Left lung (tissue), 10 donors: ENCODE data around the gene IGDCC3. TPM values are rescaled to one million over a fixed set of nuclear protein-coding genes. Genes with fewer than 3 reads are reported as not detected.
A peak's percentile ranks its signal among the peaks of the same experiment; 100 is the strongest.

Experiments used
- ATAC-seq: fragments of 200-7000 bp; cut with Tn5 transposase; one replicate; pipeline ENCODE4 v1.9.1; 2020; ENCODE audit warnings: moderate library complexity
- DNase-seq, 4 donors: peaks; one replicate each; pipeline ENCODE4 v3.0.0-alpha.2; 2013 to 2020
- H3K27ac ChIP-seq, 2 donors: fragments of 200-600 bp; sonication (generic) in 1 of 2; one replicate each; pipeline versions ENCODE4 v1.5.0 to v1.8.0; 2020 to 2021
- H3K27me3 ChIP-seq, 2 donors: fragments of 200-600 bp; sonication (generic) in 1 of 2; one replicate each; pipeline versions ENCODE4 v1.5.0 to v1.8.0; 2020 to 2021
- H3K36me3 ChIP-seq, 2 donors: fragments of 200-600 bp; sonication (generic) in 1 of 2; one replicate each; pipeline versions ENCODE4 v1.5.0 to v1.8.0; 2020 to 2021
- H3K4me1 ChIP-seq, 2 donors: fragments of 200-600 bp; one replicate each; pipeline ENCODE4 v1.8.0; 2021
- H3K4me3 ChIP-seq, 2 donors: fragments of 200-600 bp; sonication (generic) in 1 of 2; one replicate each; pipeline versions ENCODE4 v1.5.0 to v1.8.0; 2020 to 2021; ENCODE audit warnings: mild to moderate bottlenecking in 1 of 2
- H3K9me3 ChIP-seq, 2 donors: fragments of 200-600 bp; sonication (generic) in 1 of 2; one replicate each; pipeline versions ENCODE4 v1.5.0 to v1.8.0; 2020 to 2021
- CTCF ChIP-seq, 2 donors: fragments of 200-600 bp; sonication (generic) in 1 of 2; IDR thresholded peaks; one replicate each; pipeline versions ENCODE4 v1.5.0 to v1.8.0; 2021; ENCODE audit warnings: antibody characterized with exemption in 2 of 2
- intact Hi-C, 2 donors: fragments of 100-400 bp; cut with DNase I; formaldehyde crosslinking; loops; one replicate each; pipeline versions ENCODE4 v1.11.2 to v1.14.2; 2022
- polyA plus RNA-seq, 6 donors: library from polyadenylated mRNA; unstranded; fragments of 120-200 nt; gene quantifications; one replicate each; pipeline ENCODE4 v1.2.1, GENCODE V29; 2013; ENCODE audit not compliant: insufficient read length in 6 of 6
- total RNA-seq, 2 donors: library from RNA; stranded (reverse); fragmentation: NEBNext Ultra II Directional; extraction: Animal tissue kit (Norgen Biotek cat#: 25700); gene quantifications; one replicate each; pipeline ENCODE4 v1.2.1, GENCODE V29; 2021
- donor health status: DM: no; HTN: yes; CAD: no.
- donor health status: DM: no; HTN: no; CAD: no.

Gene IGDCC3
- total and polyA plus RNA-seq, 8 donors = 0.20 to 12.8 (median 11.5) TPM; not detected in 1

GRCh38 chr15:65384895-65385869 is 7.4 kb upstream of the IGDCC3 start:
- DNase-seq (peak; percentile 80 to 91 (median 86)), ATAC-seq (peak; percentile 98)
- peak; percentile 80 to 86 for TF ChIP-seq CTCF (IDR thresholded peaks at IDR 0.05)
- H3K27me3 ChIP-seq = peaks cover 0 to 49% of the 10 kb centered on the region in 2 donors
- peaks cover 7 to 13% of the 10 kb centered on the region in 2 donors for H3K4me1 ChIP-seq
- H3K36me3 ChIP-seq = no peaks in the 10 kb centered on the region
- peak overlapping the region; percentile 12 to 30 for H3K4me3 ChIP-seq
- intact Hi-C loops = loop anchor here in 1 of 2 donors (5.0 kb wide), 2 partner anchors 58 to 68 kb away; no protein-coding TSS in a partner anchor
- H3K27ac ChIP-seq = no peak overlapping the region
- H3K9me3 ChIP-seq = no peaks in the 10 kb centered on the region

DNA sequence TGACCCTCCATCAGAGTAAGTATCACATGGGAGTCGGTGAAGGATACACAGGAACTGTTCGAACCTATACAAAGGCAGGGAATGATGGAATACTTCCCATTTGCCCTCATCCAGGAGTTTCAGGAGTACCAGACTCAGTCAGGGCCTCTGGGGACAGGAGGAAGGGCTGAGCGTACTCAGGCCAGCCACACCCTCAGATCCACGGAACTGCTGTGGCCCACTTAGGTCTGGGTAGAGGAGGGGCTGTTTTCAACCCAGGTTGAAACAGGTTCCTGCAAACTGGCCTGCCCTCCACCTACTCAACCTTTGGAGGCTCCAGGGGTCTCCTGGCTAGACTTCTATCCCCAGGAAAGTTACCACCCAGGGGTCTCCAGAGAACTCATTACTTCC is 6.7 kb upstream of the IGDCC3 start:
- H3K9me3 ChIP-seq = no peaks in the 10 kb centered on the region
- no peaks in the 10 kb centered on the region for H3K36me3 ChIP-seq
- H3K4me1 ChIP-seq = peaks cover 7 to 13% of the 10 kb centered on the region in 2 donors
- DNase-seq = no peak
- no peak for TF ChIP-seq CTCF (IDR thresholded peaks at IDR 0.05)
- ATAC-seq = no peak
- no peak overlapping the region for H3K27ac ChIP-seq
- H3K4me3 ChIP-seq = peak overlapping the region in 1 of 2 donors; percentile 30
- intact Hi-C loops = loop anchor here in 1 of 2 donors (5.0 kb wide), 1 partner anchor 57 kb away; no protein-coding TSS in a partner anchor
- peaks cover 0 to 55% of the 10 kb centered on the region in 2 donors for H3K27me3 ChIP-seq

DNA sequence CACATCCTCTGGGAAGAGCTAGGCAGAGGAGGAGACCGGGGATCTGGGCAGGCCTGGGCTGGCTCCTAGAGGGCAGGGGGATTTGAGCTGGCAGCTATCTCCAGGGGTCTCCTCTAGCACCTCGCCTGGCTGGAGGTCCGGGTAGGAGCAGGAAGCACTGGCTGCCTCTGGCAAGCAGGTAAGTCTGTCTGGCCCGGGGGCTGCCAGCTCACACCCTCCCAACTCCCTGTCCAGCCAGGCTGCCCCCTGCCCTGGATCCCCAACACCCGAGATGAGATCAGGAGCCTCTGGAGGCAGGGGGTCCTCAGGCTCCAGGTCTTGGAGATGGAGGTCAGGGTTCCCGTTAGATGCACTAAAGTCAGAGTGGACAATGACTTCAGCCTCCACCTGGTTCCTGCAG is 6.2 kb upstream of the IGDCC3 start:
- no peaks in the 10 kb centered on the region for H3K9me3 ChIP-seq
- intact Hi-C loops = loop anchor here in 1 of 2 donors (5.0 kb wide), 1 partner anchor 57 kb away; no protein-coding TSS in a partner anchor
- ATAC-seq = no peak
- DNase-seq = no peak
- no peak overlapping the region for H3K4me3 ChIP-seq
- no peaks in the 10 kb centered on the region for H3K36me3 ChIP-seq
- TF ChIP-seq CTCF (IDR thresholded peaks at IDR 0.05) = no peak
- no peak overlapping the region for H3K27ac ChIP-seq
- H3K4me1 ChIP-seq = peaks cover 7 to 13% of the 10 kb centered on the region in 2 donors
- H3K27me3 ChIP-seq = peaks cover 1 to 60% of the 10 kb centered on the region in 2 donors

DNA sequence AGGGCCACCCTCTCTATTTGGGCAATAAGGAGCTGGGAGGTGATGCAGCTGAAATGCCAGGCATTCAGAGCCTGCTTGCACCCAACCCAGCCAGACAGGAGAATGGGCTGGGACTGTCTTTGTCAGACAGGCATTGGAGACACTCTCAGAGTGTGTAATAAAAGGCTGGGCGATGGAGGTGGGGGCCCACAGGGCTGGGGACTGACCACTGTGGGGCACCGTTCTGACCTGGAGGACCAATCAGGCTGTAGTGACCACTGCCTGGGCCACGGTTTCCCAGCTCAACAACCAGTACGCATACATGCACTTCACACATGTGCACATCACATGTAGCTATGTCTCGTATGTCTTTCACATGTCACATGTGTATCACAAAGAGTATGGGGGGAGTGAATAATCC is 5.7 kb upstream of the IGDCC3 start:
- Histone ChIP-seq H3K4me1 (peaks cover 7 to 14% of the 10 kb centered on the region in 2 donors), H3K27me3 (peaks cover 7 to 65% of the 10 kb centered on the region in 2 donors), H3K36me3 (no peaks in the 10 kb centered on the region), H3K9me3 (no peaks in the 10 kb centered on the region), H3K27ac (no peak overlapping the region), H3K4me3 (no peak overlapping the region)
- TF ChIP-seq CTCF (IDR thresholded peaks at IDR 0.05) = no peak
- ATAC-seq = no peak
- intact Hi-C loops = loop anchor here in 1 of 2 donors (5.0 kb wide), 1 partner anchor 56 kb away; no protein-coding TSS in a partner anchor
- no peak for DNase-seq

DNA sequence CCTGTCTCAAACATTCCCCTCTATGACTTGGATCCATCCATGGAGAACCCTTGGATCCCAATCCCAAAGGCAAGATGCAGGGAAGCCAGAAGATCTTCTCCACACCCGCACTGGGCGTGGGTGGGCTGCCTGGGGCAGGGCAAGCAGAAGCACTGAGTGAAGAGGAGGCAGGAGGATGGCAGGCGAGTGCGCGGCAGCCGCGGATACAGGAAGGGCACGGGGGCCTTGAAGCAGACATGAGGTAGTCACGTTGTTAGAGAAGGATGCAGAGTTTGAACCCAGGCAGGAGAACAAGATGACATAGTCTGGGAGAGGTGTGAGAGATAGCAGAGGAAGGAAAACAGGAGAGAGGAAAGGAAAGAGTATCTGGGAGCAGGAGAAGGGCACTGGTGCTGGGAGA is 5.1 kb upstream of the IGDCC3 start:
- peaks cover 11 to 71% of the 10 kb centered on the region in 2 donors for H3K27me3 ChIP-seq
- no peak for TF ChIP-seq CTCF (IDR thresholded peaks at IDR 0.05)
- intact Hi-C loops = loop anchor here in 1 of 2 donors (5.0 kb wide), 1 partner anchor 56 kb away; no protein-coding TSS in a partner anchor
- H3K36me3 ChIP-seq = no peaks in the 10 kb centered on the region
- no peaks in the 10 kb centered on the region for H3K9me3 ChIP-seq
- H3K4me1 ChIP-seq = peaks cover 7 to 19% of the 10 kb centered on the region in 2 donors
- DNase-seq (no peak), ATAC-seq (no peak)
- H3K27ac ChIP-seq = no peak overlapping the region
- no peak overlapping the region for H3K4me3 ChIP-seq
